DMS53 treated with DMSO at 0.1 percent for 48 hours (cell line): ENCODE data around the gene PTPN13.
"Not testable (repeated sequence)": the region's sequence is repeated elsewhere in the genome, so short reads cannot be mapped to it uniquely, and the experiment has no call there.

Source experiments
- DNase-seq: peaks from one replicate; lab custom pipeline; 2025; ENCODE audit not compliant: unreplicated experiment; lab: John Stamatoyannopoulos, UW

PTPN13 gene

DNA sequence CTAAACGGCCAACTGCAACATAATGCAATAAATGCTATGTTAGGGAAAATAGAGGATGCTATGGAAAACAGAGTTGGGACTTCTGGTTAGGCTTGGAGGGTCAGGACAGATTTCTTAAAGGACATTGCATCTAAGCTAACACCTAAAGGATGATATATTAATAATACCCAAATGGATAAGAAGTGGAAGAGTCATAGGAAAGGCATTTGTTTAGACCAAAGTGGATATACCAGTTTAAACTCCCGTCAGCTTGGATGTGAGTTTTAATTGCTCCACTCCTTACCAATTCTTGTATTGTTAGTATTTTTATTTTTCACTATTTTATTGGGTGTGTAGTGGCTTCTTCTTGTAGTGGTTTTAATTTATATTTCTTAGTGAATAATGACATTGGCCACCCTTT lies 93.9 kb downstream of the PTPN13 start:
- no peak for DNase-seq

GRCh38 chr4:86704601-86705000 lies 110.5 kb downstream of the PTPN13 start:
- DNase-seq, result no peak

GRCh38 chr4:86706923-86707597 lies 112.9 kb downstream of the PTPN13 start:
- DNase-seq, result no peak

DNA sequence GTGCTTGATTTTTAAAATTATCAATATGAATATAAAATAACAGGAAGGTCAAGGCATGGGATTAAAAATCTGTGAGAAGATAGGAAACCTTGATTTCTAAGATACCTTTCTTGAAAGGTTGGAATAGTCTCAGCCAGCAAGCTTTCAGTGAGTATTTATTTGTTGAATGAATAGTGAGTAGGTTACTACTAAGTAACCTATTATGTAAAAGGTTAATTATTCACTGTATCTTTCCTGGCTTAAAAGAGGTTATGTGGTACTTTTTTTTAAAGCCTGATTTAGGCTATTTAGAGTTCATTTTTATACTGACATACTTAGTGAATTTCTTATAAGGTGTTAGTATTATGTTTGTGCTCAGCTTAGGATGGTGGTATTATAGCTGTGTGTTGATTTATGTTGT lies 123.5 kb downstream of the PTPN13 start:
- no peak for DNase-seq

- DNase-seq, result no peak
Measured at GRCh38 chr4:86718152-86718551, 124.0 kb downstream of the PTPN13 start.

DNA sequence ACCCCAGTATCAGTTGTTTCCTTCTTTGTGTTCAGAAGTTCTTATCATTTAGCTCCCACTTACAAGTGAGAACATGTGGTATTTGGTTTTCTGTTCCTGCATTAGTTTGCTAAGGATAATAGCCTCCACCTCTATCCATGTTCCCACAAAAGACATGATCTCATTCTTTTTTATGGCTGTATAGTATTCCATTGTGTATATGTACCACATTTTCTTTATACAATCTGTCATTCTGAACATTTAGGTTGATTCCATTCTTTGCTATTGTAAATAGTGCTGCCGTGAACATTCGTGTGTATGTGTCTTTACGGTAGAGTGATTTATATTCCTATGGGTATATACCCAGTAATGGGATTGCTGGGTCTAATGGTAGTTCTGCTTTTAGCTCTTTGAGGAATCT lies 125.0 kb downstream of the PTPN13 start:
- DNase-seq, result not testable (repeated sequence)

- no peak for DNase-seq
Measured at GRCh38 chr4:86720508-86721068, 126.5 kb downstream of the PTPN13 start.

DNA sequence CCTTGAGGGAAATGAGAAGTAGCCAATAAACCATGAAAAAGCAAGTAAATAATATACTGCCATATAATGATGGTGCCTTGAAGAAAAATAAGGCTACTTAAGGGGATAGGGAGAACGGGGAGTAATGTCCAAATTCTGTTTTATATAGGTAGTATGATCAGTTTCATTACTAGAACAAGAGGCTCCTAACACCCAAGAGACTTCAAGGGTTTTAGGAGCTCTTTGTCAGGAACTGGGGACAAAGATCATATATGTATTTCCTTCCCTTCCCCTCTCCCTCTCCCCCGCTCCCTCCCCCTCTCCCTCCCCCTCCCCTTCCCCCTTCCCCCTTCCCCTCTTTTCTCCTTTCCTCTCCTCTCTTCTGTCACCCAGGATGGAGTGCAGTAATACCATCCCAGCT lies 127.3 kb downstream of the PTPN13 start:
- no peak for DNase-seq

DNA sequence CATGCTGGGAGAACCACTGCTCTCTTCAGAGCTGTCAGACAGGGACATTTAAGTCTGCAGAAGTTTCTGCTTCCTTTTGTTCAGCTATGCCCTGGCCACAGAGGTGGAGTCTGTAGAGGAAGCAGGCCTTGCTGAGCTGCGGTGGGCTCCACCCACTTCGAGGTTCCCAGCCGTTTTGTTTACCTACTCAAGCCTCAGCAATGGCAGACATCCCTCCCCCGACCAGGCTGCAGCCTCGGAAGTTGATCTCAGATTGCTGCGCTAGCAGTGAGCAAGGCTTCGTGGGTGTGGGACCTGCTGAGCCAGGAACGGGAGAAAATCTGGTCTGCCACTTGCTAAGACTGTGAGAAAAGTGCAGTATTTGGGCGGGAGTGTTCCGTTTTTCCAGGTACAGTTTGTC lies 136.2 kb downstream of the PTPN13 start:
- no peak for DNase-seq

DNA sequence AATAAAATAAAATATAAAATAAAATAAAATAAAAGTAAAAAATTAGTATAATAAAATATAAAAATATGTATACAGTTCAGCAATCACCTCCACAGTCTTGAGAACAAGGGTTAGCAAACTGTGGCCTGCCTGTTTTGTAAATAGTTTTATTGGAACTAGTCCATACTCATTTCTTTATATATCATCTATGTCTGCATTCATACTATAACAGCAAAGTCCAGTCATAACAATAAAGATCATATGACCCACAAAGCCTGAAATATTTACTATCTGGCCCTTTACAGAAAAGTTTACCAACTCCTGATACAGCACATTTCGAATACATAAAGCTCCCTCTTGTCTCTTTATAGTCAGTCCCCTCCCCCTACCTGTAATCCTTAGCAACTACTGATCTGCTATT lies 143.1 kb downstream of the PTPN13 start:
- DNase-seq, result no peak

DNA sequence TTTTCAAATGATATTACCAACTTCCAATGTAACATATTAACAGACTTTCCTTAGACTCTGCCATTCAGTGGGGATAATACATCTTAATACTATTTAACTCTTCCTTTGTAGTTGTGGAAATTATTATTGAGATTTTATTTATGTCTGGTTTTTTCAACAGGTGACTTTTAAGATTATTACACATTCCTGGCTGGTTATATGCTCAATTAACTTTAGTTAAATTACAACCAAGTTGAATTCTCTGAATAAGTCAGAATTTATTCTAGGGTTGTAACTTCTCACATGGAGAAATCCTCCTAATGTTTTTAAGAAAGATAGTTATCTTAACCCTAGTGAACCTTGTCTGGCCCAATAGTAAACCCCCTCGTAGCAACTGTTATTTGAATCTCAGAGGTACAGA lies 147.7 kb downstream of the PTPN13 start:
- DNase-seq, result no peak

DNA sequence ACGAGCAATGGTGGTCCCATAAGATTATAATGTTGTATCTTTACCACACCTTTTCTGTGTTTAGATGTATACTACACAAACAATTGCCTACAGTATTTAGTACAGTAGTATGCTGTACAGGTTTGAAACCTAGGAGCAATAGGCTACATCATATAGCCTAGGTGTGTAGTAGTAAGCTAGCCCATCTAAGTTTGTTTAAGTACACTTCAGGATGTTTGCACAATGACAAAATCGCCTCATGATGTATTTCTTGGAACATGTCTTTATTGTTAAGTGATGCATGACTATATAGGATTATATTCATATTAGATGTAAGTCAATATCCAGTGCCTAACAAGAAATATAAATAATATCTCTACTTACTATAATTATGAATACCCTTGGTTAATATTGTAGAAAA lies 150.5 kb downstream of the PTPN13 start:
- peak; percentile 56 for DNase-seq

- DNase-seq, result no peak
Measured at GRCh38 chr4:86749121-86749520, 155.0 kb downstream of the PTPN13 start.

DNA sequence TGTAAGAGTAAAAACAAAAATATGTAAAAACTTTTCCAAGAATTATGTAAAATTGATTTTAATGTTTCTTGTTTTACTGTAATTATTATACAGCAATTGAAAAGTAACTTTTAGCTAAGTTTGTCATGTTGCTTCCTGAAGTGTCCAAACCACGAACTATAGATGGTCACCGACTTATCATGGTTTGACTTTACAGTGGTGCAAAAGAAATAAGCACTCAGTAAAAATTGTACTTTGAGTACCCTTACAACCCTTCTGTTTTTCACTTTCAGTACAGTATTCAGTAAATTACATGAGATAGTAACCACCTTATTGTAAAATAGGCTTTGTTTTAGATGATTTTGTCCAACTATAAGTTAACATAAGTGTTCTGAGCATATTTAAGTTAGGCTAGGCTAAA lies 161.3 kb downstream of the PTPN13 start:
- no peak for DNase-seq

DNA sequence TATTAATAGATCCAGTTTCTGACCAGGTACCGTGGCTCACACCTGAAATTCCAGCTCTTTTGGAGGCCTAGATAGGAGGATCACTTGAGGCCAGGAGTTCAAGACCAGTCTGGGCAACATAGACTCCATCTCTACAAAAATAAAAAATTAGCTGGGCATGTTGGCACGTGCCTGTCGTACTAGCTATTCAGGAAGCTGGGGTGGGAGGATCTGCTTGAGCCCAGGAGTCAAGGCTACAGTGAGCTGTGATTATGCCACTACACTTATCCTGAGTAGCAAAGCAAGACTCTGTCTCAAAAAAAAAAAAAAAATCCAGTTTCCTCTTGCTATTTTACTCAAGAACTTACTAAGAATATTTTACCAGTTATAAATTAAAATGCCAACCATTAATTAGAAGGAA lies 163.4 kb downstream of the PTPN13 start:
- DNase-seq, result no peak

DNA sequence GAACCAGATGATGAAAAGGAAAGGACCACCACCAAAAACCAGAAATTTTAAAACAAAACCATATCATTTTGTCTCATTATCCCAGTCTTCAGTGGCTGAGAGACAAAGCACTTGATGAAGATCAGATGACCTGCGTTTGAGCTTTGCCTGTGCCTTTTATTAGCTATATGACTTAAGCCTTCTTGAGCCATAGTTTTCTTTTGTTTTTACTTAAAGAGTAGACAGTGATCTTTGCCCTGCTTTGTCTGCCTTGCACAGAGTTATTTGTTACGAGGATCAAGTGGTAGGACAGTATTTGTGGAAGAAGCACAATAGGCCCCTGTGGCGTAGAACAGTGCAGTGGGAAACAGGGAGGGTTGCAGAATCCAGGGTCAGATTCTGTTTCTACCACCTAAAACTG lies 165.2 kb downstream of the PTPN13 start:
- DNase-seq, result no peak

DNA sequence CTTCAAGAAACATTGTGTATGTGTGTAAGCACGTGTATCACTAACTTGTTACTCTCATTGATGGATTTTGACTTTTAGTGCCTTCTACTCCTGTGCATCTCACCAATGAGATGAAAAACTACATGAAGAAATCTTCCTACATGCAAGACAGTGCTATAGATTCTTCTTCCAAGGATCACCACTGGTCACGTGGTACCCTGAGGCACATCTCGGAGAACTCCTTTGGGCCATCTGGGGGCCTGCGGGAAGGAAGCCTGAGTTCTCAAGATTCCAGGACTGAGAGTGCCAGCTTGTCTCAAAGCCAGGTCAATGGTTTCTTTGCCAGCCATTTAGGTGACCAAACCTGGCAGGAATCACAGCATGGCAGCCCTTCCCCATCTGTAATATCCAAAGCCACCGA lies 168.5 kb downstream of the PTPN13 start:
- no peak for DNase-seq

- no peak for DNase-seq
Measured at GRCh38 chr4:86769794-86770193, 175.7 kb downstream of the PTPN13 start.

GRCh38 chr4:86771141-86771540 lies 177.0 kb downstream of the PTPN13 start:
- no peak for DNase-seq

- no peak for DNase-seq
Measured at GRCh38 chr4:86775061-86775460, 180.9 kb downstream of the PTPN13 start.

DNA sequence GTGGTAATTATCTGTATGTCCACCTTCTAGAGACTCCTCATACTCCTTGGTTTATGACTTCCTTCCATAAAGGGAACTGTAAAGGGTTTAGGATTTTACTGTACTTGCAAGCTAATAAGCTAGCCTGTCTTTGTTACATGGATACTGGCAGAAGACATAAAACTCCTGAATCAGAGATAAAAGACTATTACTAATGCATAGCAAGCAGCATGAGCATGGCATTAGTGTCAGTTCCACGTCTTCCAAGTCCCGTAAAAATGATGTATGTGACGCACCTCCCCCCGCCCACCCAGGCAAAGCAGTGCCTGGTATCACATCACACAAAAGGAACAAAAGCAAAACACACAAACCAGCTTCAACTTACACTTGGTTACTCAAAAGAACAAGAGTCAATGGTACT lies 184.1 kb downstream of the PTPN13 start:
- DNase-seq, result no peak

GRCh38 chr4:86788826-86789225 lies 194.7 kb downstream of the PTPN13 start:
- DNase-seq, result no peak

GRCh38 chr4:86791126-86791525 lies 197.0 kb downstream of the PTPN13 start:
- DNase-seq, result no peak
